Measurements from ENCODE around the gene CDK7. TPM values are rescaled to one million over a fixed set of nuclear protein-coding genes. Genes with fewer than 3 reads are reported as not detected.

Gene CDK7
- total RNA-seq: 10 to 100 TPM; 15.2 to 47.0 (median 23.6) TPM
- polyA plus RNA-seq: 10 to 100 TPM; 29.7 to 57.1 (median 33.5) TPM
- long read RNA-seq, donor 1, transcript CDK7-201 (12 exons, 1,439 nt): major isoform, 12 of 407 reads
- long read RNA-seq, donor 1, partial matches to known transcripts: 285 of 407 reads
- long read RNA-seq, donor 1, other reads (novel, unspliced or antisense): 108 of 407 reads
- long read RNA-seq, donor 2, transcript CDK7-201 (12 exons, 1,439 nt): major isoform, 7 of 14 reads
- long read RNA-seq, donor 2, partial matches to known transcripts: 7 of 14 reads
- long read RNA-seq, donor 2, other reads (novel, unspliced or antisense): 0 of 14 reads
- long read RNA-seq, donor 3, transcript CDK7-201 (12 exons, 1,439 nt): major isoform, 8 of 9 reads
- long read RNA-seq, donor 3, partial matches to known transcripts: 0 of 9 reads
- long read RNA-seq, donor 3, other reads (novel, unspliced or antisense): 0 of 9 reads
- long read RNA-seq, donor 4, transcript CDK7-201 (12 exons, 1,439 nt): major isoform, 15 of 17 reads
- long read RNA-seq, donor 4, partial matches to known transcripts: 1 of 17 reads
- long read RNA-seq, donor 4, other reads (novel, unspliced or antisense): 0 of 17 reads
- long read RNA-seq, donor 5, transcript CDK7-201 (12 exons, 1,439 nt): major isoform, 12 of 17 reads
- long read RNA-seq, donor 5, partial matches to known transcripts: 2 of 17 reads
- long read RNA-seq, donor 5, other reads (novel, unspliced or antisense): 2 of 17 reads
- long read RNA-seq, donor 6, partial matches to known transcripts: 1 of 6 reads
- long read RNA-seq, donor 6, other reads (novel, unspliced or antisense): 1 of 6 reads
- long read RNA-seq, donor 7, partial matches to known transcripts: 70 of 115 reads
- long read RNA-seq, donor 7, other reads (novel, unspliced or antisense): 44 of 115 reads
- long read RNA-seq, donor 8, transcript CDK7-201 (12 exons, 1,439 nt): major isoform, 8 of 8 reads
- long read RNA-seq, donor 8, partial matches to known transcripts: 0 of 8 reads
- long read RNA-seq, donor 8, other reads (novel, unspliced or antisense): 0 of 8 reads
- long read RNA-seq, donor 9, transcript CDK7-201 (12 exons, 1,439 nt): major isoform, 10 of 16 reads
- long read RNA-seq, donor 9, partial matches to known transcripts: 5 of 16 reads
- long read RNA-seq, donor 9, other reads (novel, unspliced or antisense): 0 of 16 reads
- long read RNA-seq, donor 10, transcript CDK7-201 (12 exons, 1,439 nt): major isoform, 14 of 16 reads
- long read RNA-seq, donor 10, partial matches to known transcripts: 0 of 16 reads
- long read RNA-seq, donor 10, other reads (novel, unspliced or antisense): 0 of 16 reads

- Histone ChIP-seq H3K9me3 (replicated peaks in 1 of 3) (no peaks in the 10 kb centered on the region), H3K4me3 (peak within 1 kb of the TSS; percentile 20 to 85 (median 72)), H3K27ac (peak within 1 kb of the TSS in 4 of 5 donors; percentile 64 to 93 (median 80)), H3K27me3 (no peaks in the 10 kb centered on the region), H3K36me3 (replicated peaks in 1 of 2) (peaks cover 0 to 4% of the 10 kb centered on the region in 2 donors), H3K4me1 (replicated peaks in 1 of 2) (peaks cover 0 to 49% of the 10 kb centered on the region in 2 donors)
- 0 to 1% (median 1%) methylated on average over 17 to 49 of the region's 49 CpGs for WGBS, 4 donors
- intact Hi-C loops (cut with DNase I): no loop called here
- DNase-seq: peak; percentile 93 to 97 (median 96)
- TF ChIP-seq CTCF (IDR thresholded peaks at IDR 0.05): no peak
- TF ChIP-seq POLR2A (IDR thresholded peaks at IDR 0.05): peak in 1 of 2 donors; percentile 89
These were observed at the start of gene CDK7 for GRCh38 chr5:69234457-69235268. Gene CDK7, plus strand, starts transcription at chr5:69234886. Its CDS starts 90 bp downstream, at chr5:69234976.

GRCh38 chr5:69187342-69187741 lies 47.3 kb upstream of the CDK7 start:
- H3K27me3 ChIP-seq: no peaks in the 10 kb centered on the region
- intact Hi-C loops (cut with DNase I): no loop called here
- H3K4me1 ChIP-seq (replicated peaks in 1 of 2): peaks cover 6 to 13% of the 10 kb centered on the region in 2 donors
- no peak overlapping the region for H3K4me3 ChIP-seq
- DNase-seq: no peak
- no peak overlapping the region for H3K27ac ChIP-seq
- 94 to 97% (median 95%) methylated on average over 2 of the region's 2 CpGs for WGBS, 4 donors
- H3K9me3 ChIP-seq (replicated peaks in 1 of 3): no peaks in the 10 kb centered on the region
- no peaks in the 10 kb centered on the region for H3K36me3 ChIP-seq (replicated peaks in 1 of 2)
- TF ChIP-seq POLR2A (IDR thresholded peaks at IDR 0.05) (no peak), CTCF (IDR thresholded peaks at IDR 0.05) (no peak)

GRCh38 chr5:69188811-69189161 lies 45.9 kb upstream of the CDK7 start:
- Histone ChIP-seq H3K36me3 (replicated peaks in 1 of 2) (no peaks in the 10 kb centered on the region), H3K4me1 (replicated peaks in 1 of 2) (peaks cover 6 to 13% of the 10 kb centered on the region in 2 donors), H3K27ac (peak overlapping the region in 3 of 5 donors; percentile 44 to 83 (median 80)), H3K4me3 (peak overlapping the region in 3 of 4 donors; percentile 49 to 72 (median 57)), H3K9me3 (replicated peaks in 1 of 3) (no peaks in the 10 kb centered on the region), H3K27me3 (no peaks in the 10 kb centered on the region)
- no peak for DNase-seq
- WGBS, 4 donors: 7 to 15% (median 12%) methylated on average over 5 to 8 of the region's 8 CpGs
- no peak for TF ChIP-seq POLR2A (IDR thresholded peaks at IDR 0.05)
- no peak for TF ChIP-seq CTCF (IDR thresholded peaks at IDR 0.05)
- intact Hi-C loops (cut with DNase I): loop anchor here in 1 of 2 donors (2.0 kb wide), 1 partner anchor 28 kb away; a partner anchor contains a TSS

All from adrenal gland (tissue), 19 donors.